HG03378 (cell line): ENCODE data around the gene GALC.

Experiments used
- ATAC-seq: cut with Tn5 transposase; IDR thresholded peaks from one replicate; pipeline ENCODE4 v1.9.1; 2021; ENCODE audit warnings: mild to moderate bottlenecking, moderate library complexity; ENCODE audit not compliant: unreplicated experiment

GALC gene

GRCh38 chr14:87966816-87967215 is 26.2 kb downstream of the GALC start:
- ATAC-seq = no peak

- no peak for ATAC-seq
These were observed 31.7 kb downstream of the GALC start for GRCh38 chr14:87961246-87961645.

DNA sequence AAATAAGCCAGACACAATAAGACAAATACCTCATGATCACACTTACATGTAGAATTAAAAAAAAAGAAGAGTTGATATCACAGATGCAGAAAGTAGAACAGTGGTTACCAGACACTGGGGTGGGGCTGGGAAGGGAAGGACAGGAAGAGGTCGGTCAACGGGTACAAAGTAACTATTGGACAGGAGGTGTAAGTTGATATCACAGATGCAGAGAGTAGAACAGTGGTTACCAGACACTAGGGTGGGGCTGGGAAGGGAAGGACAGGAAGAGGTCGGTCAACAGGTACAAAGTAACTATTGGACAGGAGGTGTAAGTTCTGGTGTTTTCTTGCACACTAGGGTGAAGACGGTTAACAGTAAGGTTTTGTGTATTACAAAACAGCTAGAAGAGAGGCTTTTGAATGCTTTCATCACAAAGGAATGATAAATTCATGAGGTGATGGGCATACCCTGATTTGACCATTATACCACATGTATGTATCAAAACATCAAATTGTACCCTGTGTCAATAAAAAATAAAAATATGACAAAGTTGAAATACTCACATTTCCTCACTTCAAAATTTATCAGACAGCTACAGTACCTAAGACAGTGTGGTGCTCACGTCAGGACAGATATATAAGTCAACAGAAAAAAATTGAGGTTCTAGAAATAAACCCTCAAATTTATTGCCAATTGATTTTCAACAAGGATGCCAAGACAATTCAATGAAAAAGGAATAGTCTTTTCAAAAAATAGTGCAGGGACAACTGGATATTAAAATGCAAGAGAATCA is 32.8 kb downstream of the GALC start:
- no peak for ATAC-seq

- no peak for ATAC-seq
These were observed 37.5 kb downstream of the GALC start for GRCh38 chr14:87955501-87955900.

- ATAC-seq = peak; percentile 86
These were observed 40.5 kb downstream of the GALC start for GRCh38 chr14:87952307-87953094.

DNA sequence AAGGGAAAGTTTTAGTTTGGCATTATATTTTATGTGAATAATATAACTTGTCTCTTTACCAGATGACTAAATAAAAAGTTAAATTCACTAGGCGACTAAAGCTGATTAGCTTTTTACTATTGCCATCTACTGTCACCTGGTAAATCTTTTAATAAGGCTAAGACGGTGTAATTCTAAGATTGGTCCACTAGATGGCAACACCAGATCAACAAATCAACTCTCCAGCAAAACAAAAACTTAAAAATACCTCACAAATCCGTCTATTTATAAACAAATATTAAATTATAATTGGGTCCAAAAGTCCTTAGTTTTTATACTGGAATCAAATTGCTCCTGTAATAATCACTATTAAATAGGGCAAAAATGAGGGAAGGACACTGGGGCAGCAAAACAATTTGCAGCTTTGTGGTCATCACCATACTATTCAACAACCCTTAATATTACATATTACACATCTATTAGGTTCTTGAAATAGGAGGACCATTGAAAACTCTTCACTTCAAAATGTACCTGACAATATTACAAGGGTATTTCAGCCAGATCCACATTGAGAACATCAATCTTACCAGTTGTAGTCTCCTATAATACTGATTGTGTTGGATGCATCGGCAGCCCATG is 47.9 kb downstream of the GALC start:
- no peak for ATAC-seq

- ATAC-seq = no peak
These were observed 52.1 kb downstream of the GALC start for GRCh38 chr14:87940894-87941293.

- peak; percentile 100 for ATAC-seq
These were observed 52.6 kb downstream of the GALC start for GRCh38 chr14:87940382-87940781.

GRCh38 chr14:87935886-87936285 is 57.1 kb downstream of the GALC start:
- ATAC-seq = no peak

GRCh38 chr14:87935081-87935828 is 57.7 kb downstream of the GALC start:
- no peak for ATAC-seq

DNA sequence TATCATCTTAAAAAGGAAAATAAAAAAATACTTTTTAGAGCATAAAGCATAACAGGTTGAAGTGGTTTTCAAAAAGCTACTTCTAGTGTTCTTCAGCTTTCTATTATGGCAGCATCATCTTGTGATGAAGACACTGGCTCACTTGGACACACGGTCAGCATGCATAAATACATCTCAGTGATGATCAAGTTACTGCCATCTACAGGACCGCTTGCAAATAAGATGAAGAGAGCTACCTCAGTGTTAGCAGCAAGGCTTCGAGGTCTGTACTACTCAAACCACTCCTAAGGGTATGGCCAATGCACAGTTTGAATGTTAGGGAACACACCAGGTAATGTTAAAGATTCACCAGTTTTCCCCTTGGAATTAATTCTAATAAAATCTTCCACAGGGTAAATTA is 58.8 kb downstream of the GALC start:
- ATAC-seq = peak; percentile 56

DNA sequence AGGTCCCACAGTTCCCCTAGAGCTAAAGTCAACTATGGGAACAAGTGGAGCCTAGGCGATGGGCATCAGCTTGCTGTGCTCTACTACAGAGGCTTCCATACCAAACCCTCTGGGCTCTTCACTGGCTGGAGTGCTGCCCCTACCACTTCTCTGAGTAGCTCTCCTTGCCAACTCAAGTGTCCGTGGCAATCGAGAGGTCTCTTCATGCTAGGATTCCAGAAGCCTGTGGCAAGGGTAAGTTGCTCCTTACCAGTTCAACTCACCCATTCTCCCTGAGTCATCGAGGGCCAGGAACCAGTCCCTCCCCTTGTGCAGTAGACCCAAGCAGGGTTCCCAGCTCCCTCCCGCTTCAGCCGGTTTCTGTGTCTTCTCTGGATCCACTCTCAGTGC is 76.1 kb downstream of the GALC start:
- no peak for ATAC-seq

DNA sequence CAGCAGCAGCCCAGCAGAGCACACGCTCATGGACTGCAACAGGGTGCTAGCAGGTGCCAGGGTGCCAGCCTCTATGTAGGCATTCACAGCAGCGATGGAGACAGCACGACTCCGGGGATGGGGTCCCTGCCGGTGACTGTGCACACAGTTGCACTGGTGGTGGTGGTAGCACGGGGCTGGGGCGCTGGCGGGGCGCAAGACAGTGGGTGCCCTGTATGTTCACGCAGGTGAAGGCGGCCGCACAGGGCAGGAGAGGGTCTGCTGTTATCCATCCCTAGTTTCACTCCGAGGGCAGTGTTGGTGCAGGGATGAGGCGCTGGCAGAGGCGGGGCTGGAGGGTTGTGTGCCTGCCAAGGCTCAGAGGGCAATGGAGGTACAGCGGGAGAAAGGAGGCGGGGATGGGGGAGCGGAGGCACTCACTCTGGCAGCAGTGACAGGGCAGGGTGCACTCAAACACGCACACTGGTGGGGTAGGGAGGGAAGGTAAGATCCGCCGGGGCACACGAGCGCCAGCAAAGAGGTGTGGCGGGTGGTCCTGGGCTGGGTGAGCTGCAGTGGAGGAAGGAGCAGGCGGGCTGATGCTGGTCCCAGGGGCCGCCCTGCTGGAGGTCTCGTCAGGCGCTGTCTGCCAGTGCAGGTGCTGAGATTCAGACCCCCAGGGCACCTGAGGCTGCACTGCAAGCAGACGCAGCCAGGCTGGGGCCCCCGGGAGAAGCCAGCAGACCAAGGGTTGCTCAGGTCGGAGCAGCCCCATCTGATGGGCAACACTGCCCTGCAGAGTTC is 76.7 kb downstream of the GALC start:
- no peak for ATAC-seq

- no peak for ATAC-seq
These were observed 84.4 kb downstream of the GALC start for GRCh38 chr14:87908550-87908949.

DNA sequence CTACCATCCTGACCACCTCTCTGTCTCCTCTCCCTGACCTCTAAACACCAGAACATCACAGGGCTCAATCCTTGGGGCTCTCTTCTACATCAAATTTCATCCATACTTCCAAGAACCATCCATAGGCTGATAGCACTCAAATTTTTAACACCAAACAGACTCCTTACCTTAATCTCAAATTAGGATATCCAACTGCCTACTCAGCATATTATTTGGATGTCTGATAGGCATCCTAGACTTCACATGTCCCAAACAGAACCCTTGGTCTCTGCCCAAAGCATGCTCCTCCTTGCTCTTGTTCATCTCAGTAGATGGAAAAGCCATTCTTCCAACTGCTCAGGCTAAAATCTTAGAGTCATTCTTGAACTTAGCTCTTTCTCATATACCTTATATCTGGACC is 91.3 kb downstream of the GALC start:
- no peak for ATAC-seq

DNA sequence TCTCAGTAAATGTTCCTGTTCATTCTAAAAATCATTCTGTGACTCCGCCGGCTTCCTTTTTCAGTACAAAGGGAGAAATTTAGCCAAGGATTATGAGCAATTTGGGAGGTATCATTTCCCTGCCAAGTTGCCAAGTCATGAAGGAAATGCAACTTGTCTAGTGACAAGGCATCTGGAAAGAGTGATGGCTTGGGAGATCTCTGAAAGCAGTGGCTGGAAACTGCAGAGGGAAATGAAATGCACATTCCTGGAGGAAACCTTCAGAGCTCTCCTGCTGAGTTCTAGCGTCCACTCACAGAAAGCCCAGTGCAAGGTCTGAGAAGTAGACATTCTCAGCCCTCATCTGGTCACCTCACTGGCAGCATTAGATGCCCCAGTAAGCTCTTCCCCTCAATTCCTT is 91.7 kb downstream of the GALC start:
- ATAC-seq = no peak

DNA sequence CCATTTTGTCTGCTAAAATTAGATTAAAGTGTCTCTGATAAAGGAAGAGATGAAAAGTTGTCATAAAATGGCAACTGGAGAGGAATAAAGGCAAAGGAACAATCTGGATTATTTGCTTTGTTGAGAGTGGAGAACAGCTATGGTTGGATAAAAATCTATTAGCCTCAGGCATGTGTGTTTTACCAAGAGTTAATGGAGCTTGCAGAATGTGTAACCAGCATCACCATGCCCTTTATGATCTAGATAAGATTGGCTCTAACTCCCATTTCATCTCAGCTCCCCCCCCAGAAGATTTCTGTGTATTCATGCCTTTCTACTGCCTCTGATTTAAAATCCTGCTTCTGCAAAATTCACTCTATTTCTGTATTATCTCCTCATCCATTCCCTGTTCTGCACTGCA is 93.8 kb downstream of the GALC start:
- no peak for ATAC-seq

DNA sequence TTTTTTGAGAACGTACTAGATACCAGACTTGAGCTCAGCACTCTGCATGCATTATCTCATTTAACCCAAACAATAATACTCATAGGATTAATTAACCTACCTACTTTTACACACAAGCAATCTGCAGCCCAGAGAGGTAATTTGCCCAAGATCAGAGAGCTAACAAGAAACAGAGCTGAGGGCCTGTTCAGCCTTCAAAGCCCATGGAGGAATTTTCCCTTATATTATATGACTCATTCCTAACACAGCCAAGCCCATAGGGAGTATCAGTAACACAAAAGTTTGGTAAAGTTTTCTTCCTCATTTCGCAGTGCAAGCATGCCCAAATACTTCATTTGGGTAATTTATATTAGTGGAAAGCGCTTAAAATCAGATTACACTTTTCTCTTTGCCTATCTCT is 94.7 kb downstream of the GALC start:
- ATAC-seq = no peak

DNA sequence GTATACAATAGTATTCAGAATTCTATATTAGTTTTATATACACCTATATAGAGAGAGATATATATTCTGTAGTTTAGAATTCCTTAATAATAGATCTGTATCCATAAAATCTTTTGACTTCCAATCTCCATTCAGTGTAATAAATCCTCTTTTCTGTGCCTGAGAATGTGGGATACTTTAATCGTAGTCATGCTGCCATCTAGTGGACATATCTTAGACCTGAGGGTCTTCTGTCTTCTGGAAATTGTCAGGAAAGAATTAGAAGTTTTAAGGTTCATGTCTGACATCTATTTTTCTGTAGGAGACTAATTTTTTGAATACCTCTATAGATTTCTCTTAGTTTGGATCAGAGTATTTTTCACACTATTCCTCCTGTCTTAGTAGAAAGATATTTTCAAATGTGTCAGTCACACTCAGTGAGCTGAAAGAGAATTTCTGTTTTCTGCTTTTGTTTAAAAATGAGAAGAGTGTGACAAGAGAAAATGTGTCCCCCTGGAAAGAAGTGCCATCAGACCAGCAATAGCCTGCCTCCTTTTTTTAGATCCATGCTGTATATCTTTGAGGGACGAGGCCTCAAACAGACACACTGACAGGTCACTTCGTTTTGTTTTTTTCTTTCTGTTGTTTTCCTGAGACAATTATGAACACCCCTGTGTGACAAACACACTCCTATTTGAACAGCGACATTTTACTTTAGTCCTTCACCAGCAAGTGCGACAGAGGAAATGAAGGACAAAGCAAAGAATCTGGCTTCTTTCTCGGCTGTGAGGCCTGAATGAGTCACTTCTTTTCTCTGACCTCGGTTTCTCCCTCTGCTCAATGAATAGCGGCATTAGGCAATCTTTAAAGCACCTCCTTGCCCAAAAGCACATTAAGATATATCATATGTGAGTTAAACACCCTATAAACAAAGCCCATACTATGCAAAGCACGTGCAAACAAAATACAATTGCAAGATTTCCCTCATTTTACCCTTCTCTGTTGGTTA is 96.3 kb downstream of the GALC start:
- ATAC-seq = peak; percentile 64
